Panc1 (cell line): ENCODE measurements around the gene NHP2. TPM values are rescaled to one million over a fixed set of nuclear protein-coding genes. Genes with fewer than 3 reads are reported as not detected.
"Not testable (repeated sequence)": the region's sequence is repeated elsewhere in the genome, so short reads cannot be mapped to it uniquely, and the experiment has no call there.

Experiments
- ATAC-seq: fragments of 200-7000 bp; cut with Tn5 transposase; 2 replicates; pipeline ENCODE4 v1.9.1; 2020; ENCODE audit warnings: mild to moderate bottlenecking, moderate library complexity
- BruUV-seq: library from RNA; stranded (reverse); fragments of 400-500 nt; replicated peaks from 2 replicates; lab custom pipeline; 2021; lab: Mats Ljungman, UMichigan
- CTCF ChIA-PET: fragments of 300-600 bp; sonication (Branson Sonifier 250); formaldehyde crosslinking; loops from one replicate; lab custom pipeline; 2022; ENCODE audit warnings: antibody characterized with exemption; lab: Charles Lee
- POLR2A ChIA-PET: fragments of 300-600 bp; sonication (Branson Sonifier 250); formaldehyde crosslinking; loops from one replicate; lab custom pipeline; 2022; ENCODE audit warnings: antibody characterized with exemption; lab: Charles Lee
- DNase-seq: peaks from one replicate; pipeline ENCODE4 v3.0.0-alpha.2; 2010; ENCODE audit warnings: low read depth, low spot score
- H3K27ac ChIP-seq: 2 replicates; pipeline ENCODE4 v1.5.1; 2011; ENCODE audit warnings: mild to moderate bottlenecking, low read length, inconsistent platforms
- H3K27me3 ChIP-seq: fragments of 200-500 bp; sonication (Bioruptor generic); 2 replicates; pipeline ENCODE4 v1.6.0; 2014; ENCODE audit warnings: low read length, inconsistent platforms; ENCODE audit not compliant: control insufficient read depth, insufficient read depth
- H3K36me3 ChIP-seq: fragments of 200-500 bp; sonication (Bioruptor generic); 2 replicates; pipeline ENCODE4 v1.5.1; 2014; ENCODE audit warnings: inconsistent platforms, mild to moderate bottlenecking, low read length, moderate library complexity; ENCODE audit not compliant: control insufficient read depth, insufficient read depth
- H3K4me1 ChIP-seq: 2 replicates; pipeline ENCODE4 v1.5.1; 2011; ENCODE audit warnings: inconsistent platforms, mild to moderate bottlenecking, low read length, moderate library complexity; ENCODE audit not compliant: control insufficient read depth, insufficient read depth
- H3K4me3 ChIP-seq, 2 experiments: 2 replicates each; pipeline ENCODE4 v1.5.1; 2011 to 2012; ENCODE audit warnings: low read depth in 2 of 2, low read length in 2 of 2, mild to moderate bottlenecking in 2 of 2, inconsistent platforms in 1 of 2, moderate library complexity in 1 of 2
- H3K9me3 ChIP-seq: fragments of 200-500 bp; sonication (Bioruptor generic); 2 replicates; pipeline ENCODE4 v1.5.1; 2014; ENCODE audit warnings: low read depth, mild to moderate bottlenecking, inconsistent platforms, low read length, moderate library complexity; ENCODE audit not compliant: control insufficient read depth, insufficient read depth
- CTCF ChIP-seq: fragments of 450-650 bp; IDR thresholded peaks from 2 replicates; pipeline ENCODE4 v1.5.1; 2017; ENCODE audit warnings: mild to moderate bottlenecking
- POLR2AphosphoS5 ChIP-seq: IDR thresholded peaks from 2 replicates; pipeline ENCODE4 v1.6.1; 2012; ENCODE audit warnings: mild to moderate bottlenecking, low read depth, low read length, moderate library complexity
- REST ChIP-seq, 2 experiments: IDR thresholded peaks; 2 replicates each; pipeline ENCODE4 v1.6.1; 2011 to 2012; ENCODE audit warnings: low read depth in 2 of 2, control low read depth in 1 of 2, low read length in 1 of 2, mild to moderate bottlenecking in 1 of 2, moderate library complexity in 1 of 2; ENCODE audit not compliant: insufficient read depth in 1 of 2
- SIN3A ChIP-seq: IDR thresholded peaks from 2 replicates; pipeline ENCODE4 v1.6.1; 2012; ENCODE audit warnings: low read depth, mild to moderate bottlenecking, low read length, moderate library complexity, borderline replicate concordance; ENCODE audit not compliant: insufficient read depth
- TCF7L2 ChIP-seq: IDR thresholded peaks from 2 replicates; pipeline ENCODE4 v1.6.1; 2011; ENCODE audit warnings: mild to moderate bottlenecking, low read depth, low read length, inconsistent platforms
- in situ Hi-C: cut with HindIII; loops from 2 replicates; pipeline ENCODE4 v1.10.0; 2016; ENCODE audit warnings: low sequenced_read_pairs, low pct_unique_long_range_greater_than_20kb
- intact Hi-C: fragments of 100-400 bp; cut with micrococcal nuclease; formaldehyde crosslinking; loops from one replicate; pipeline ENCODE4 v1.10.0; 2022; ENCODE audit not compliant: unreplicated experiment
- total RNA-seq: library from RNA; stranded (reverse); gene quantifications from one replicate; pipeline ENCODE4 v1.2.1, GENCODE V29; 2021; ENCODE audit not compliant: unreplicated experiment

NHP2 gene
- total RNA-seq, 1 experiment from 2014 or later: 239 TPM

- Histone ChIP-seq H3K4me1 (peaks cover 9% of the 10 kb centered on the region; the same call in 1 of the 2 replicates), H3K9me3 (no peaks in the 10 kb centered on the region), H3K36me3 (no peaks in the 10 kb centered on the region; the same call in 1 of the 2 replicates), H3K4me3 (no peak overlapping the region), H3K27me3 (no peaks in the 10 kb centered on the region), H3K27ac (no peak overlapping the region)
- ATAC-seq (no peak), DNase-seq (no peak)
- in situ Hi-C loops: no loop called here
- no TSS peak for BruUV-seq
- intact Hi-C loops: no loop called here
- TF ChIP-seq CTCF (no peak), POLR2AphosphoS5 (no peak)
- ChIA-PET POLR2A (no interaction called here), CTCF (no interaction called here)
Observed at GRCh38 chr5:178199581-178200434, 46.1 kb upstream of the NHP2 start.

GRCh38 chr5:178198706-178199105 lies 45.0 kb upstream of the NHP2 start:
- POLR2A ChIA-PET: no interaction called here
- Histone ChIP-seq H3K27me3 (no peaks in the 10 kb centered on the region), H3K27ac (no peak overlapping the region), H3K4me1 (peaks cover 9% of the 10 kb centered on the region; the same call in 1 of the 2 replicates), H3K9me3 (no peaks in the 10 kb centered on the region), H3K36me3 (no peaks in the 10 kb centered on the region), H3K4me3 (no peak overlapping the region)
- CTCF ChIA-PET: no interaction called here
- BruUV-seq: no TSS peak
- intact Hi-C loops (no loop called here), in situ Hi-C loops (no loop called here)
- TF ChIP-seq POLR2AphosphoS5 (no peak), REST (IDR thresholded peaks at IDR 0.05; ENCODE audit: insufficient read depth in 1 of 2, low read depth in 2 of 2, low read length in 1 of 2) (no peak), CTCF (no peak), SIN3A (no peak), TCF7L2 (no peak)
- ATAC-seq: no peak
- no peak for DNase-seq

GRCh38 chr5:178198151-178198550 lies 44.5 kb upstream of the NHP2 start:
- H3K4me1 ChIP-seq, H3K36me3 ChIP-seq, H3K27me3 ChIP-seq, POLR2A ChIA-PET, intact Hi-C loops, H3K4me3 ChIP-seq, BruUV-seq, in situ Hi-C loops, CTCF ChIA-PET, H3K9me3 ChIP-seq, H3K27ac ChIP-seq, DNase-seq, ATAC-seq: not testable (repeated sequence)
